Colon (tissue), 2 donors: ENCODE data around the gene BCL11A.

Experiments used
- FAIRE-seq: peaks from 2 replicates; lab custom pipeline; 2012; peaks lifted over from hg19 to GRCh38; lab: Jason Lieb, UNC
- donor health status: control.
- donor health status: control.

BCL11A gene

DNA sequence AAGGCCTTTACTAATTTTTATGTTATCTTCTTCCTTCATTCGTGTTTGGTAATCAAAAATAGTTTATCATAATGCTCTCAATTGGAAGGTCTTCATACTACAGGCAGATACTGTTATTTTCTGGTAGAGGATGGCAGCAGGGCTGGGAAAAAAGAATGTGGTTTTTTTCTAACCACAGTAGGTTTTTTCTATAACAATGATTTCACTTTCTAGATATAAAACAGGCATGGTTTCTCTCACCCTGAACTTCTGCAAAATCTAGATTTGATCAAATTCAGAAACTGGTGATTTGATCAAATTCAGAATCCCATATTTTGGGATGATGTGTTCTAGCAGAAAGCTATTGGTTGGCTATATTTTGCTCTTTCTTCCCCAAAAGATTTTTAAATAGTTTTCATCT lies 27.6 kb downstream of the BCL11A start:
- no peak for FAIRE-seq

DNA sequence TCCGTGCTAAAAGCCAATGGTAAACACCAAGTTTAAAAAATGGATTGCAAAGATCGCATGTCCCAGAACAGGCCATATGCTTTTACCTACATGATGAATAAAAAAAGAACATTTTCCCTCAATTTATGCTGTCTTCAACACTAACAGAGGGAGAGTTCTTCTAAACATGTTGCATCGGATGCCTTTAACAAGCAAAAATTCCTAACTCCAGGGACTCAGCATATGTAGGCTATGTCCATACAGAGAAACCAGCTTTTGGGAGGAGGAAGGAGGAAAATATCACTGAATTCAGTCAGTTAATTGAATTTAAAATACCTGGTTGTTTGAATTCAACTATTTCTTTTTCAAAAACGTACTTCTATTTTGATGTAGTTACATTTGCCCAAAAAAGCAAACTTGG lies 28.6 kb downstream of the BCL11A start:
- FAIRE-seq, result no peak

DNA sequence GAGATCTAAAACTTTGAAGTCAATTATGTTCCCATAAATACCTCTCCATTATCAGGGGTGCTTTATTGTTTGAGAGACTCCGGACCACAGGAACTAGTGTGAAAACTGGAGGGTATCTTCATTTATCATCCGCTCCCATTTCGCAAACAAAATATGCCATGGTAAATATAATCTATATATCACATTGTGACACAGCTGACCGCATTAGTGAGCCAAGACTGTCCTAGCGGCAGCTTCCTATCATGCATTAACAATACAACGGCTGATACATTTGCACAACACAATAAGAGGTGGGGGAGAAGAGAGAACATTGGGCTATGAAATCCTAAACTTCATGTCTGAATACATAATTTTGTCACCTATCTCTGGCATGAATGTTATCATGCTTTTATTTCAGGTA lies 29.5 kb downstream of the BCL11A start:
- no peak for FAIRE-seq

DNA sequence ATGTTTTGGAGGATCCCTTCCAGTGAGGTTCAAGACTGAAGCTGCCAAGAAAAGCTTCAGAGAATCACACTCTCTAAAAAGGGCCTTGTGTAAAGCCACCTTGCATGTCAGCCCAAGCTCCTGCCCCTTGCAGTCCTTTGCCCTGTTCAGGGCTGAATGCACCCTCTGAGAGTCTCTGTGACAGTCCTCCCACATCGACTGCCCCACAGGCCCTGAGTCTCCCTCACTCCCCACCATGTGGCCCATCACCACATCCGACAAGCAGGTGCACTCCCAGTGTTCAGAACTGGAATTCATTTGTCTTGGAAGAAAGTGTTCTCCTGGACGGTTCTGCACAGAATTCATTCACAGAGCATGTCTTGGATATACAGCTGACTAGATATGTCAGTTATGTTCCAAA lies 31.0 kb downstream of the BCL11A start:
- no peak for FAIRE-seq

DNA sequence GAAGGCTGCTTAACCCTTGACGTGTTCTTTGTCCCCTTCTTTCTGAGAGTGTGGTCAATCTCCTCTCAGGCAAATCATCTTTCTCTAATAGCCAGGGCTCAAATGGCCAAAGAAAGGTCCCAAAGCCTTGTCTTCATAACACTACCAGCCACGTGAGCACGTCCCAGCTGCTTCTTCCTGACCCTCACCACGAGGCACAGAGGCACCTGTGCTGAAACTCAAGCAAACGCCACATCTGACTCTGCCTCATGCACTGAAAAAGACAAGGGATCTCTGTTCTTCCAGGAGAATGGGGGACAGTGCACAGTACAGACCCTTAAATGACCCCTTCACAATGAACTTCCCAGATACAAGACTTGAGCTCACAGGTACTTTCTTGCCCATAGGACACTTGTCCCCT lies 31.8 kb downstream of the BCL11A start:
- no peak for FAIRE-seq

DNA sequence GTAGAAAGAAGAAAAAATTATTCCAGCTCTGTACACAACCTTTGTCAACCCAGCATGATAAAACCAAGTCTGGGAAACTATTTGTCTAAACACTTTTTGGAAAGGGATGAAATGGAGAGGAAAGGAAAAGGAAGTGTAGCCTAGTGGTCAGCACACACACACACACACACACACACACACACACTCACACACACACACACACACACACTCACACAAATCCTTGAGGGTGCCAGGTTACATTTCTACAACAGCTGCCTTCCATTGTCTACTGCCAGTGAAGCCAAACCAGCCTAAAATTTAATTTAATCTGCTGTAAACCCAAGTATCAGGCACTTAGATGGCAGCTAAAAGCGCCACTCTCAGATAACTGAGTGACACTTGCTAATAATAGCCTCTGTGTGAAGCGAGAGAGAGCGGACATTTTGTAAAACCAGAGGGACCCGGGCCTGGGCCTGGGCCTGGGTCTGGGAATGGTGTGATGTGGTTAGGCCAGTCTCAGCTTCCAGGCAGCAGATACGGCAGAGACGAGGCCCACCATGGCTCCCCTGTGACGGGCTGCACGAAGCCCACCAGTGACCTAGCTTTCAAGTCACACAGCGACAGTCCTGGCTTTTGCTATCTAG lies 32.4 kb downstream of the BCL11A start:
- no peak for FAIRE-seq

DNA sequence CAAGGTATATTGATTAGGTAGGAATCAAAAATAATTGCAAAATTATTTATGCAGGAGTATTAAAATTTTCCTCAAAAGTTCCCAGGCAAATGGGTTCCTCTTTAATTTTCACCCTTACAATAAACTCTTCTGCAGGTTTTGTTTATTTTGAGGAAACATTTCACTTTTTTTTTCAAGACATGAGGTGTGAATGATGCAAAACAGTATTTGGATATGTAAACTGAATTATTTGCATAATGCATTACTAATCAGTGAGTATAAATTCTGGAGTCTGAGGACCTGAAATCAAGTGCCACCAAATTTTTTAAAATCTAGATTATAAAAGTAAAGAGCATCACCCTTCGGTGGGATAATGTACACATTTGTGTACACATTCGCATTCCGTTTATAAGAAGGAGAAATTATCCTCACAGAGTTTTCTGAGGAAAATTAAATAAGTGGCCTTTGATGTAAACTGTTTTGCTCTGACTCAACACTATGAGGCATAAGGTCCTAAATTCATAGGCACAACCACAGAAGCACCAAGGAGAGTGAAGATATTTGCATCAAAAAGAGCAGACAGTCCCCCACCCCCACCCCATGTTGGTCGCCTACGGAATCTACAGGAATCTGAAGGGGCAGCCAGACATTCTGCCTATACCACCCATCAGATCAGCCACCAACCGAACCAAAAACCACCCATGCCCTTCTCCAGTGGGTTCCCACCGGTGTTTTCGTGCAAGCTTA lies 33.1 kb downstream of the BCL11A start:
- FAIRE-seq, result no peak

DNA sequence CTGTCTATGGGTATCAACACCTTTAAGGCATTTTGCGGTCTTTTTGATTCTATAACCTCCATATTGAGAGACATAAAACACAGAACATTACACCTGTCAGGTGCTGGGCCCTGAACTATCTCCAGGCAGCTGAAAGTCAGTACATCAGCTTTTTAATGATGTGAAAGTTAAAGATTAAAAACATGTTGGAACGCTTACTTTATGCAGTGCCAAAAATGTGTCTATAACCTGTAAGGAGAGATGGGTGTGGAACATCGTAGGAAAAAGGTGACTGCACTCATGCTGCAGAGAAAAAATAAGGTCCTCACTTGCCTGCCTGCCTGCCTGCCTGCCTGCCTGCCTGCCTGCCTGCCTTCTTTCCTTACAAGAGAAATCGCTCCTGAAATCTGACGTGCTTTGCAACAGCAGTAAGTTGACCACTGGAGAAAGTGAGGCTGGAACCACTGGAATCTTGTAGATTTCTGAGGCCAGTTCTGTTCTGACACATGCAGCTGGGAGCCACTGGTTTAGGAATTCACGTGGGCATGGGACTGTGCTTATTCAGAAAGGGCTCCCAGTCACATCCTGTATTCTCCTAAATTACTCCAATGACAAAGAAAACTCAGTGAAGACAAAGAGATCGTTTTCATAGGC lies 34.1 kb downstream of the BCL11A start:
- FAIRE-seq, result no peak

DNA sequence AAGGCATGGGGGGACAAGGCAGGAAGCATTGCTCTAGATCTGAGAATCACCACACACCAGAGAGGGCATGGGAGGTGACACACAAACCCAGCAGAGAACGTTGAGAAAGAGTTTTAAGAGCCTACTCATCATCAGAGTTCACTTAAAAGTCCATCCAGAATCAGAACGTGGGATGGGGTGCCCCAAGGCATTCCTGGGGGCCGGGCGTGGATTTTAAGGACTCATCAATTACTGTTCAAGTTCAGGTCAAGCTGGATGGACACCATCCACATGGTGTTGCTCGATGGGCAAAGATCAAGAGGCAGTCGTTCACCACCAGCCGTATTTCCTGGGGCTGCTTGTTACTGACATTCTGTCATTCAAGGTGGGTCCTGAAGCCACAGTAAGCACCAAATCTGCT lies 34.9 kb downstream of the BCL11A start:
- no peak for FAIRE-seq

DNA sequence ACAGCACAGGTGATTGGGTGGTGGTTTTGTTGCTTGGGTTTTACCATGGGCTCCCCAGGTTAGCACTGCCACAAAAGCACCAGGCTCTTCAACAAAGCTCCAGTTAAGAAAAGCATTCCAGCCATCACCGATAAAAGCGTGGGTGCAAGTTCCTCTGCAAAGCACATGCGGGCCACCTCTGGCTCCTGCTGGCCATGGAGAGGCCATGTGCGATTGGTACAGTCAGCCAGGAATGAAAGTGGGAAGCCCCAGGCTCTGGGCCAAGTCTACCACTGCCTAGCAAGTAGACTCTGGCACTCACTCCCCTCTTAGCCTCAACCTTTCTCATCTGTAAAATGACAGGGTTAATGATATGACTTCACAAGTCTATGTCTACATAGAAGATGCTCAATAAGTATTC lies 36.0 kb downstream of the BCL11A start:
- no peak for FAIRE-seq

DNA sequence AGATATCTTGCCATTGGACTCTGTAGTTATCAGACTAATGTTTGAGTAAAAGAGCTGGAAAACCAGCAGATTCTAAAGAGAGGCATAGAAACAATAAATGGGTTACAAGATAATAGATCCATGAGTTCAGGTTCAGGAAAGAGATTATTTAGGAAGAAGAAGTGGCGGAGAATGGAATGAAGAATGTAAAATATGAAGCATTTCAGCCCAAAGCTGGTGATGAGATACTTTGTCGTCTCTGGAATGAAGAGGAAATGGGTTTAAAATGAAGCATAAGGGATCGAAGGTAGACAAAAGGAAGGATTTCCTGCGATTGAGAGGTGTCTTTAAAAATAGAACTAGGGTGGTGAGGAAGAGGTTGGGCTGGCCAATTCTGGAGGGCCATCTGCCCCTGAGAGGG lies 36.6 kb downstream of the BCL11A start:
- FAIRE-seq, result no peak

DNA sequence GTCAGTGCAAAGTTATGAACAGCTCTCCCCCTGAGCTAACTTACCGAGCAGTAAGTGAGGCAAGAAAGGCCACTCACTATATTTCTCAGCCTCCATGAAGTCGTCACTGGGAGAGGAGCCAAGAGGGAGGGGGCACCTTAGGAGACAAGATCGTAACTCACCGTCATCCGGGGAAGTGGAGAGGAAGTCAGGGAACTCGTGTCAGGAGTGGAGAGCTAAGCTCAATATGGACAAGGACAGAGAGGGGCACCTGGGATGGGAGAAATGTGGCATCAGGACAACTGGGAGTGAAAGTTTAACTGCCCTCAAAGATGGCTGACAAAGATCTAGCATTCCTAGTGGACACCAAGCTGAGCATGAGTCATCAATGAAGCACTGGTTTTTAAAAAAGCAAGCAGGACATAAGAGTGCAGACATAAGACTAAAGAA lies 37.1 kb downstream of the BCL11A start:
- no peak for FAIRE-seq

DNA sequence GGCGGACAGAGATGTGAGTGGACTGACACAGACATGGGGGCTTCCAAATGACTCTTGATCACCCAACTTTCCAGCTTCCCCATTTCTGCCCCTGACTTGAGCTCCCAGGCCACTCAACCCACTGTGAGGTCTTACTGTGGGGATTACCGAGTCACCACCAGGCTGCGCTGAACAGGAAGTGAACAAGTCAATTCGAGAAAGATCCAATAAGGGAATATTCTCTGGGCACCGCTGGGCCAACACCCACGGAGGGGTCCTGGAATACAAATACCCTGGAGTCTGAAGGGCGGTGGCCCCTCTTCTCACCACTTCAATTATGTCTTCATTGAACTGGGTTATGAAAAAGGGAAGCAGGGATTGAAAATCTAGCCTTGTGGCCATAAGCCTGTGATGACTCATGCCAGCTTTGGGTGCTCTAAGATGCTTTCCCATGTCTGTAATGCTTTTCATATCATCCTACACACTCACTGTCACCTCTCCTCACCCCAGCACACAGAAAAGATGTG lies 37.7 kb downstream of the BCL11A start:
- no peak for FAIRE-seq

DNA sequence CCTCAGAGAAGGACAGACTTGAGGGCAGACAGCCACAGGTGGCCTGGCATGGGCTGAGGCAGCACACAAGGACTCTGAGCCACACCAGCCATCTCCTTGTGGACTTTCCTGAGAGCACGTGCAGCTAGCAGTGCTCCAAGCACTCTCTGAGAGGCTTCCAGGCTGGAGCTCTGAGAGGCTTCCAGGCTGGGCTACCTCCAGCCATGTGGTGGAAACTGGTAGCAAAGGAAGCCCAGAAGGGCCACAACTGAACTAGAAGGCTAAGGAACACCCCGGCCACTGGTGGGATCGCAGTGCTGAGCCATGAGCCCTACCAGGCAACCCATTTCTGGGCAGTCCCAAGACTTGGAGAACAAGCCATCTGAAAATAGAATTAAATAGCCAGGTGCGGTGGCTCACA lies 39.5 kb downstream of the BCL11A start:
- no peak for FAIRE-seq

DNA sequence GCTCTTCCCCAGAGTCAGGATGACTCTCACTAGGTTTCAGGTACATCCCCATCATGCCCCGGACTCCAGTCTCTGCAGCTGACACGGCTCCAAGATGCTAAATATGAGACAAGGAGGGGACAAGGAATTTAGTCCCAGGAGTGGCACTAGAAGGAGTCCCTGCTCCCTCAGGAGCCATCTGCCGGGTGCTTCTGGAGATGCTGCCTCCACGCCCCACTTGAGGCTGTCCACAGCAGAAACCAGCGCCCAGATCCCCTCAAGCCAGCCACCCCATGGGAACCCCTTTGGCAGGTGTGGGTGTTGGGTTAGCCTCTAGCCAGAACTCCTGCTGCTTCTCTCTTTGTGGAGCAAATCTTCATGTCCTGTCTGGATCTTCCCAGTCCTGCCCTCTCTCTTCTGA lies 40.3 kb downstream of the BCL11A start:
- FAIRE-seq, result no peak

DNA sequence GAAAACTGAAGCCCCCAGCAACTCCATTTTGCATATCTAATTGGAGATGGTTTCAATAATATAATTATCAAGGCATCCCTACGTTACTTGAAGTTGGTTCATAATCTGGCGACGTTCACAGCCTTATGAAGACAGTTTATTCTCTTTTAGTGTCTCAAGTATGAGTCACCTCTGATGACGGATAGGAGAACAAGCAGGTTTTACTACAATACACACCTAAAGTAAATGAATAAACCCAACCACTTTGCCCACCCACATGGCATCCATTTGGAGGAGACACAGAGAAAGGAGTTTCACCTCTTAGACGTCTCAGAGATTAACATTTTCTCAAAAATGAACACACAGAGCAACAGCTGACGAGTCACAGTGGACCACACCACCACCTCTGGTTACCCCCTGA lies 40.8 kb downstream of the BCL11A start:
- FAIRE-seq, result peak; percentile 14

DNA sequence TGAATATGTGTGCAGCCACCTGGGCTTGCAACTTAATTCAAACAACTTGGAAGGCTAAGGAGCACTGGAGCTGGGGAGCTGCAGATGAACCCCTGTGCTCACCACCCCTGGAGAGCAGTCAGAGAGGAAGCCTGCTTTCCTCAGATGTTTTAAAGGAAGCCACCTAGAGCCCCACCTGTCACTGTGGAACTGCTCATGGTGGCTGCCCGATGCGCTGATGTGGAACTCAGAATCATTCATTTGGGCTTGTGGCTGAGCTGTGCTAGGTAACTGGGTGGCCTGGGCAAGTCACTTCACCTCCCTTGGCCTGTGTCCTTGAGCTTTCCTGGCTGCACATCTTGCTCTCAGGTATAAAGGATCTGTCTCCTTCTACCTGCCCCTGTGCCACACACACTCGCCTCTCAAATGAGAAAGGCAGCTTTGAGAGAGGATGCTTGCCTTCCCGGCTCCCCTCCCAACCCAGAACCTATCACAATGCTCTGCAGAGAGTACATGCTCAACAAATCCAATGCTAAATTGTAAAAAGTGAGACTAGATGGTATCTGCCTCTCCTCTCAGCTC lies 41.3 kb downstream of the BCL11A start:
- FAIRE-seq, result no peak

DNA sequence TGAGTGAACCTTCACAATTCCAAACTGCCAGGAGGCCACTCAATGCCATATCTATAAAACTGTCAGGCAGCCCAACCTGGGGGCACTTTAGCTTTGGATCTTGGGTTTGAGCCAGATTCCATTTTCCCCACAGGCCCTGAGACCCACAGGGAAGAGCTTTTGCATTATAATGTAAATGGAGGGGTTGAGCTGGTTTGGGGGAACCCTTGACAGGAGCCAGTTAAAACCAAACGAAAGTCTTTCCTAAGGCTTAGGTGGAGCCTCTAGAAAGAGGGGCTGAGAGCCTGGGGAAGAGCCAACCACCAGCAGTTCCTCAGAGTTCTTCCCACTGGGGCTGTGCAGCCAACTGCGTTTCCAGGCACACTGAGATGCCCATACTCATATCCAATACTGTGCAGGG lies 42.7 kb downstream of the BCL11A start:
- FAIRE-seq, result no peak

DNA sequence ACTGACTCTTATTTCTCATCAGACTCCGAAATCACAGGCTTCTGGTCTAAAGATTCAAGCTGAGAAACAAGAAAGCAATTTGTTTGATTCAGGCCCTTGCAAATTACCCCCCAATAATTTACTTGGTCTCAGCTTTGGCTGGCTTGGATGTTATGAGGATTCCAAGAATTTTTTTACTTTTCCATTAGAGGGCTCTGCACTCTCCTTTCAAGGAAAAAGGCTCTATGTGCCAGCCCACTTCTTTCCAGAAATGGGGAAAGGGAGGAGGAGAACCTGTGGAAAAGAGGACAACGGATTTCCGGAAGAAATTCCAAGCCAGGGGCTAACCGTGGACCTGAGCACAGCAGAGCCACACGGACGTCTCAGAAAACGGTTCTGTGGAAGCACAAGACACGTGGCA lies 44.4 kb downstream of the BCL11A start:
- no peak for FAIRE-seq

DNA sequence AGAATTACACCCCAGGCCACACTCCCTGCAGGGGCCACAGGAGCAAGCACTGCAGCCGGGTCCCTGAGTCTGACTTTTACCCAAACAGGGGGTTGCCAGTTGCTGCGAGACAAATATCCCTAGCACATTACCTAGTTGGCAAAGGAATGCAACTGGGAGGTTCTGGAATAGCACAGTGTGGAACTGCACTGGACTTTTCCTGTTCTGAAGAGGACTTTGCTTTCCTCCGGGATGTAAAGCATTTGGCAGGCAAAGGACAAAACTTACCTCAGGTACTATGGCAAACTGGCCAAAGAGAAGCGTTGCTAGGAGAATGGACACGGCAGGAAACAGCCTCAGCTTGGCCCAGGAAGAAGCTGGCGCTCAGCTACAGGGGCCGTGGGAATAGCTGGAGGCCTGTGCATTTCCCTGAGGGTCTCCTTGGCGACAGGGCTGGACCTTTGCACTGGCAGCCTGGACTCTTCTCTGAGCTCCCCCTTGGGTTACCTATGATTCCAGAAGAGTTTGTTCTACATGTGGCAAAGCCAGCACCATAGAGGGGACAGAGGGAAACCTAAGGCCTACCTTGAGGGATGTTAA lies 45.0 kb downstream of the BCL11A start:
- FAIRE-seq, result no peak

DNA sequence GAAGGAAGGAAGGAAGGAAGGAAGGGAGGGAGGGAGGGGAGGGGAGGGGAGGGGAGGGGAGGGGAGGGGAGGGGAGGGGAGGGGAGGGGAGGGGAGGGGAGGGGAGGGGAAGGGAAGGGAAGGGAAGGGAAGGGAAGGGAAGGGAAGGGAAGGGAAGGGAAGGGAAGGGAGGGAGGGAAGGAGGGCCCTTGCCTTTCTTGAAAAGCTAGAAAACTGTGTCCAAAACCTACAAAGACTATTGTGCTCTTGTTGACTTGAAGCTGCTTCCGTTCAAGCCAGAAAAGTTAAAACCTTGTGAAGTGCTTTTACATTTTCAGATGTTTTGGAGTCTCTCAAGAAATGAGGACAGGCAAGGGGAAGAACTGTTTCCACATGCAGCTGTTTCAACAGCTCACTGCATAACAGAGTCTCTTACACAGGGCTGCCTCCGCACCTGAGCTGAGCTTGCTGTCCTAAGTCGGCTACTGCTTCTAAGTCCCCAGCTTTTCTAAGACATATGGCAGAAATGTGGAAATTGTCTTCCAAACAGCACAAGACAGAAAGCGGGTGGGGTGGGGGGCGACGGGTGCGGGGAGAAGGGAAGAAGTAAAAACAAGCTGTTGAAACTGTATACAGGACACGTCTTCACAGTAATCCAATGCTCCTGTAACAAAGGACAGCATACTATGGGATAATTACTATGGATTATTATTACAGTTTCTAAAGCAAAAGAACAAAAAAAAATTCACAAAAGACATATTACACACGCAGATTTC lies 46.1 kb downstream of the BCL11A start:
- FAIRE-seq, result no peak

DNA sequence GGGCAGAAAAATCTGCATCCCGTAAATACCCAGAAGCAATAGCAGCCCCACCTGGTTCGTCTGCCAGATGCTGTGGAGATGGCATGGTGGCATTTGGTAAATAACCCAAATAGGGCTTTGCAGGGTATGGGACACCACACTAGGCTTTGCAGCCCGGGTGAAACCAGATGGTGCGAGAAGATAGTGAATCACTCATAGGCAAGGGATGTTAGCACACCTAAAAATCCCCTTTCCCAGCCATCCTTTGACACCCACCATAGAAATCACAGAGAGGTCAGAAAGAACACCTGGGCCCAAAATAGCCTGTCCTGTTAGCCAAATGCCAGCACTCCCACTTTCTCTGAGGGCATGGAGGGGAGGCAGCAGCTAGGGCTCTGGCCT lies 47.6 kb downstream of the BCL11A start:
- FAIRE-seq, result no peak
